Astrocyte of the cerebellum (primary cell): ENCODE results near the gene PRSS53.
A peak's percentile ranks its signal among the peaks of the same experiment; 100 is the strongest.

Source experiments
- DNase-seq: peaks from one replicate; pipeline ENCODE4 v3.0.0-alpha.2; 2011; ENCODE audit warnings: low read depth
- H3K4me3 ChIP-seq: 2 replicates; pipeline ENCODE4 v1.5.1; 2011; ENCODE audit warnings: mild to moderate bottlenecking, low read depth, low read length, moderate library complexity
- in situ Hi-C: cut with HindIII; loops from 2 replicates; pipeline ENCODE4 v1.10.0; 2017; ENCODE audit warnings: low sequenced_read_pairs
- TF ChIP-seq, protein P1 (sequence below): IDR thresholded peaks from 2 replicates; pipeline ENCODE4 v1.5.1; 2012; ENCODE audit warnings: low read length, low read depth, moderate library complexity, mild to moderate bottlenecking; ENCODE audit errors: missing control alignments

The PRSS53 gene

DNA sequence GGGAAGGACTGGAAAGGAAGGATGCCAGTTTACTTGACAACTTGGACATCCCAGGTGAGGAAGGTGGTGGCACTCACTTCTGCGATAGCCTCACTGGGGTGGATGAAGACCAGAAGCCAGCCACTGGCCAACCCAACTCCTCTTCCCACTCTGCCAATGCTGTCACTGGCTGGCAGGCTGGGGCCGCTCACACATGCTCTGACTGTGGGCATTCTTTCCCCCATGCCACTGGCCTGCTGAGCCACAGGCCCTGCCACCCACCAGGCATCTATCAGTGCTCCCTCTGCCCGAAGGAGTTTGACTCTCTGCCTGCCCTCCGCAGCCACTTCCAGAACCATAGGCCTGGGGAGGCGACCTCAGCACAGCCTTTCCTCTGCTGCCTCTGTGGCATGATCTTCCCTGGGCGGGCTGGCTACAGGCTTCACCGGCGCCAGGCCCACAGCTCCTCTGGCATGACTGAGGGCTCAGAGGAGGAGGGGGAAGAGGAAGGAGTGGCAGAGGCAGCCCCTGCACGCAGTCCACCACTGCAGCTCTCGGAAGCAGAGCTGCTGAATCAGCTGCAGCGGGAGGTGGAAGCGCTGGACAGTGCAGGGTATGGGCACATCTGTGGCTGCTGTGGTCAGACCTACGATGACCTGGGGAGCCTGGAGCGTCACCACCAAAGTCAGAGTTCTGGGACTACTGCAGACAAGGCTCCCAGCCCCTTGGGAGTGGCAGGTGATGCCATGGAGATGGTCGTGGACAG is 10.0 kb downstream of the PRSS53 start:
- DNase-seq = no peak
- no peak overlapping the region for H3K4me3 ChIP-seq
- in situ Hi-C loops = no loop called here
- TF ChIP-seq, protein P1, sequence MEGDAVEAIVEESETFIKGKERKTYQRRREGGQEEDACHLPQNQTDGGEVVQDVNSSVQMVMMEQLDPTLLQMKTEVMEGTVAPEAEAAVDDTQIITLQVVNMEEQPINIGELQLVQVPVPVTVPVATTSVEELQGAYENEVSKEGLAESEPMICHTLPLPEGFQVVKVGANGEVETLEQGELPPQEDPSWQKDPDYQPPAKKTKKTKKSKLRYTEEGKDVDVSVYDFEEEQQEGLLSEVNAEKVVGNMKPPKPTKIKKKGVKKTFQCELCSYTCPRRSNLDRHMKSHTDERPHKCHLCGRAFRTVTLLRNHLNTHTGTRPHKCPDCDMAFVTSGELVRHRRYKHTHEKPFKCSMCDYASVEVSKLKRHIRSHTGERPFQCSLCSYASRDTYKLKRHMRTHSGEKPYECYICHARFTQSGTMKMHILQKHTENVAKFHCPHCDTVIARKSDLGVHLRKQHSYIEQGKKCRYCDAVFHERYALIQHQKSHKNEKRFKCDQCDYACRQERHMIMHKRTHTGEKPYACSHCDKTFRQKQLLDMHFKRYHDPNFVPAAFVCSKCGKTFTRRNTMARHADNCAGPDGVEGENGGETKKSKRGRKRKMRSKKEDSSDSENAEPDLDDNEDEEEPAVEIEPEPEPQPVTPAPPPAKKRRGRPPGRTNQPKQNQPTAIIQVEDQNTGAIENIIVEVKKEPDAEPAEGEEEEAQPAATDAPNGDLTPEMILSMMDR = no peak

DNA sequence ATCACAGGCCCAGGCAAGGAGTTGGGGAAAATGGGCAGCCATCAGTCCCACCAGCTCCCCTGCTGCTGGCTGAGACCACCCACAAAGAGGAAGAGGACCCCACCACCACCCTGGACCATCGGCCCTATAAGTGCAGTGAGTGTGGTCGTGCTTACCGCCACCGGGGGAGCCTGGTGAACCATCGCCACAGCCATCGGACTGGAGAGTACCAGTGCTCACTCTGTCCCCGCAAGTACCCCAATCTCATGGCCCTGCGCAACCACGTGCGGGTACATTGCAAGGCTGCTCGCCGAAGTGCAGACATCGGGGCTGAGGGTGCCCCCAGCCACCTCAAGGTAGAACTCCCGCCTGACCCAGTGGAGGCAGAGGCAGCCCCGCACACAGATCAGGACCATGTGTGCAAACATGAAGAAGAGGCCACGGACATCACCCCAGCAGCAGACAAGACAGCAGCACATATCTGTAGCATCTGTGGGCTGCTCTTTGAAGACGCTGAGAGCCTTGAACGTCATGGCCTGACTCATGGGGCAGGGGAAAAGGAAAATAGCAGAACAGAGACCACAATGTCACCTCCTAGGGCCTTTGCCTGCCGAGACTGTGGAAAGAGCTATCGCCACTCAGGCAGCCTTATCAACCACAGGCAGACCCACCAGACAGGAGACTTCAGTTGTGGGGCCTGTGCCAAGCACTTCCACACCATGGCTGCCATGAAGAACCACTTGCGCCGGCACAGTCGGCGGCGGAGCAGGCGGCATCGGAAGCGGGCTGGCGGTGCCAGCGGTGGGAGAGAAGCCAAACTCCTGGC is 10.9 kb downstream of the PRSS53 start:
- TF ChIP-seq, protein P1 = peak; percentile 3
- no peak overlapping the region for H3K4me3 ChIP-seq
- no peak for DNase-seq
- in situ Hi-C loops = no loop called here

DNA sequence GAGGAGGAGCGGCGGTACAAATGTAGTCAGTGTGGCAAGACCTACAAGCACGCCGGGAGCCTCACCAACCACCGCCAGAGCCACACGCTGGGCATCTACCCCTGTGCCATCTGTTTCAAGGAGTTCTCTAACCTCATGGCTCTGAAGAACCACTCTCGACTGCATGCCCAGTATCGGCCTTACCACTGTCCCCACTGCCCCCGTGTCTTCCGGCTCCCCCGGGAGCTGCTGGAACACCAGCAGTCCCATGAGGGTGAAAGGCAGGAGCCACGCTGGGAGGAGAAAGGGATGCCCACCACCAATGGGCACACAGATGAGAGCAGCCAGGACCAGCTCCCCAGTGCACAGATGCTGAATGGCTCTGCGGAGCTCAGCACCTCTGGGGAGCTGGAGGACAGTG is 11.7 kb downstream of the PRSS53 start:
- H3K4me3 ChIP-seq = no peak overlapping the region
- in situ Hi-C loops = no loop called here
- TF ChIP-seq, protein P1 = no peak
- DNase-seq = no peak

DNA sequence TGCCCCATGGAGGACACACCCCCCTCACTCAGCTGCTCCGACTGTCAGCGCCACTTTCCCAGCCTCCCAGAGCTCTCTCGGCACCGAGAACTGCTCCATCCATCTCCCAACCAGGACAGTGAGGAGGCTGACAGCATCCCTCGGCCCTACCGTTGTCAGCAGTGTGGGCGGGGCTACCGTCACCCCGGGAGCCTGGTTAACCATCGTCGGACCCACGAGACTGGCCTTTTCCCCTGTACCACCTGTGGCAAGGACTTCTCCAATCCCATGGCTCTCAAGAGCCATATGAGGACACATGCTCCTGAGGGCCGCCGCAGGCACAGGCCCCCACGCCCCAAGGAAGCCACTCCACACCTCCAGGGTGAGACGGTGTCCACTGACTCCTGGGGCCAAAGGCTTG is 12.4 kb downstream of the PRSS53 start:
- in situ Hi-C loops = no loop called here
- TF ChIP-seq, protein P1 = no peak

DNA sequence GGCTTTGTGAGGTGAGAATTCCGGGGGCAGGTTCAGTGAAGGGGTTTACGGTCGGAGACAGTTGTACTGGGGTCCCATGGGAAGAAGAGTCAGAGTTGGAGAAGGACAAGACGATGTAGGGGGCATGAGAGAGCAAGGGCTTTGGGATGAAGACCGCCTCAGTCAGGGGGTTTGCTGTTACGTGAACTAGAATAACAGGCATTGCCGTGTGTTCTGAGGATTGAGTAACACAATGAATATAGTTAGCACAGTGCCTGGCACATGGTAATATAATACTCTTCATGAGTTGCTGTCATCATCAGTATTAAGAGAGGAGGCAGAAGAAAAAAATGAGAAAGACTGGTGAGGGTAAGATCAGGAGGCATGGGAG is 13.9 kb downstream of the PRSS53 start:
- peak overlapping the region; percentile 85 for H3K4me3 ChIP-seq
- TF ChIP-seq, protein P1 = no peak
- DNase-seq = no peak
- in situ Hi-C loops = loop anchor here (25.0 kb wide), 1 partner anchor 137 kb away; the partner anchor contains the start of gene ORAI3

More for the DNA sequence above, 12.4 kb downstream of the PRSS53 start:
- no peak for DNase-seq
- no peak overlapping the region for H3K4me3 ChIP-seq

DNA sequence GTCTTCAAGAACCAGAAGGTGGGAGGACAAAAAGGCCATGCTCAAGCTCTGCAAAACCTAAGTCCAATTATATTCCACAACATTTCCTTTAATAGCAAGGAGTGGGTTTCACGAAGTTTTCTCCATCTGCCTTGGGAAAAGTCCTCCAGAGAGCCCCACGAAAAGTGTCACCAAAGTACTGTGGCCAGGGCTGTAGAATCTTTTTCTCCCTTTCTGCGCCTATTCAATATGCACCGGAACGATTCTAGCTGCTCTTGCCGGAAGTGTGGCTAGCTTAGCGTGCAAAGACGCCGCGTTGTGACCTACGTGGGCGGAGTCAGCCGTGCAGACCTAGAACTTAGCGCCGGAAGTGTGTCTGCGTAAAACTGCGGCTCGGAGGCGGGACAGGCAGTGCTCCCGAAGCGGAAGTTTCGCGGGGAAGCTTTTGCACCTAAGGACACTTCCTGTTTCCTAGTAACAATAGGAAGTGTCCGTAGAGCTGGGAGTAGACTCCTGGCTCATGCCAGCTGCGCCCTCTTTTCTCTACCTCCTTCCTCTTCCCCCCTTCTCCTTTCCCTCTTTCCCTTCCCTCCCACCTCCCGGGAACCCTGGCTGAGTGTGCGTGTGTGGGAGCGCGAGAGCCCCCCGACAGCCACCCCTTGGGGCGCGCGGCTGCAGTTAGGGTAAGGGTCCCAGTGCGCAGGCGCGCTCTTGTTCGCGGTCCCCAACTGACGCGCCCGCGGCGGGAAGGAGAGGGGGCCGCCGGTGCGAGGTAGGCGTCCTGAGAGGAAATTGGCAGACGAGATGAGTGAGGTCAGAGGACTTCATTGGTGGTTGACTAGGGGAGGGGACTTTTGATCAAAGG is 14.6 kb downstream of the PRSS53 start, which contains the start of the genes ZNF646 and ZNF668:
TSS of gene ZNF646 (plus strand) at position 453 of the 844 bp plus-strand sequence. CDS start 1,903 bp downstream, outside the sequence.
TSS of gene ZNF668 (minus strand) at position 271 of the 844 bp plus-strand sequence. CDS start 9,781 bp downstream, outside the sequence.
- DNase-seq = peak; percentile 99
- TF ChIP-seq, protein P1 = no peak
- in situ Hi-C loops = loop anchor here (25.0 kb wide), 1 partner anchor 137 kb away; the partner anchor contains the start of gene ORAI3
- H3K4me3 ChIP-seq = peak within 1 kb of the TSS; percentile 85
